LNCAP (cell line): ENCODE data around the gene BACE1-AS.
A peak's percentile ranks its signal among the peaks of the same experiment; 100 is the strongest.

Experiments used
- CTCF ChIP-seq: fragments of 450-650 bp; IDR thresholded peaks from 2 replicates; pipeline ENCODE4 v1.5.1; 2017; ENCODE audit warnings: mild to moderate bottlenecking

Gene BACE1-AS

GRCh38 chr11:117316197-117316961 lies 25.2 kb downstream of the BACE1-AS start, which contains the start of gene BACE1:
Gene BACE1 (minus strand): TSS chr11:117316256. CDS start chr11:117315795, 461 bp downstream.
- peak; percentile 39; the same call in 1 of the 2 replicates for TF ChIP-seq CTCF

GRCh38 chr11:117318738-117319137 lies 27.6 kb downstream of the BACE1-AS start:
- TF ChIP-seq CTCF, result no peak

GRCh38 chr11:117319214-117319840 lies 28.2 kb downstream of the BACE1-AS start:
- TF ChIP-seq CTCF, result no peak

GRCh38 chr11:117327567-117328374 lies 36.6 kb downstream of the BACE1-AS start, which contains the start of gene CEP164:
Gene CEP164 (plus strand): TSS chr11:117327854. CDS start chr11:117338587, 10,733 bp downstream.
- TF ChIP-seq CTCF, result no peak

- no peak for TF ChIP-seq CTCF
Observed at GRCh38 chr11:117328375-117329010, 37.3 kb downstream of the BACE1-AS start.

GRCh38 chr11:117332843-117333242 lies 41.7 kb downstream of the BACE1-AS start:
- no peak for TF ChIP-seq CTCF

- no peak for TF ChIP-seq CTCF
Observed at GRCh38 chr11:117333917-117334316, 42.8 kb downstream of the BACE1-AS start.
